HCT116 (cell line): ENCODE data around the gene YTHDF1.

ENCODE experiments used
- CTCF ChIP-seq, 3 experiments: fragments of 200-600 bp in 1 of 3; sonication (generic) in 1 of 3; IDR thresholded peaks in 2 of 3; conservative IDR thresholded peaks in 1 of 3; 2 replicates each; pipeline ENCODE4 v1.5.1; 2012 to 2017; ENCODE audit warnings: low read depth in 2 of 3, low read length in 2 of 3, antibody characterized with exemption in 1 of 3, borderline replicate concordance in 1 of 3, control low read depth in 1 of 3, mild to moderate bottlenecking in 1 of 3, mixed read lengths in 1 of 3, mixed run types in 1 of 3, moderate library complexity in 1 of 3; ENCODE audit not compliant: insufficient read depth in 1 of 3
- POLR2A ChIP-seq: IDR thresholded peaks from 2 replicates; pipeline ENCODE4 v1.7.0; 2011; ENCODE audit warnings: borderline replicate concordance; ENCODE audit not compliant: insufficient read depth, insufficient read length; ENCODE audit errors: extremely low read depth

GRCh38 chr20:63186528-63187316 is 29.2 kb downstream of the YTHDF1 start:
- TF ChIP-seq POLR2A (no peak), CTCF (IDR thresholded peaks at IDR 0.05 in 2 of 3, conservative IDR thresholded peaks at IDR 0.05 in 1 of 3; ENCODE audit: borderline replicate concordance in 1 of 3, insufficient read depth in 1 of 3, low read depth in 2 of 3, low read length in 2 of 3) (peak in 2 of 3 experiments; percentile 56 to 61; a peak in 3 of 6 replicates)
